GM10847 (cell line): ENCODE measurements around the gene PDE6H.

ENCODE experiments used
- POLR2A ChIP-seq: IDR thresholded peaks from 2 replicates; pipeline ENCODE4 v1.6.1; 2011; ENCODE audit not compliant: insufficient read length; ENCODE audit errors: extremely low read depth

Gene PDE6H

DNA sequence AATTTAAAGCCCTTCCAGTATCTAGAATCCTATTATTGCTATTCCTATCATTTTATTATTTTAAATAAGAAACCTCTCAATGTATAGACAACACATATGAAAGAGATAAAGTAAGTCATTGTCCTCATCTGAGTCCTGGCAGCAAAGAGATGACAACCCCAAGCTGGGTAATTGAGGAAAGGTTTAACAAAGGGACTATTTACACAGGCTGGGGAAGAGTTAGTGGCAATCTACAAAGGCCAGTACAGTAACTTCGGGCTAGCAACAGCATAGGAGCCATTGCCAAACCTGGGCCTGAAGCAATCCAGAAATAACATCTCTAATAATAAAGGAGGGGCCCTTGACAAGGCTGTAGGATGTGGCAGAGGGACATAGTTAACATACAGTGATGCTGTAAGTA lies 11.2 kb downstream of the PDE6H start:
- TF ChIP-seq POLR2A: no peak

DNA sequence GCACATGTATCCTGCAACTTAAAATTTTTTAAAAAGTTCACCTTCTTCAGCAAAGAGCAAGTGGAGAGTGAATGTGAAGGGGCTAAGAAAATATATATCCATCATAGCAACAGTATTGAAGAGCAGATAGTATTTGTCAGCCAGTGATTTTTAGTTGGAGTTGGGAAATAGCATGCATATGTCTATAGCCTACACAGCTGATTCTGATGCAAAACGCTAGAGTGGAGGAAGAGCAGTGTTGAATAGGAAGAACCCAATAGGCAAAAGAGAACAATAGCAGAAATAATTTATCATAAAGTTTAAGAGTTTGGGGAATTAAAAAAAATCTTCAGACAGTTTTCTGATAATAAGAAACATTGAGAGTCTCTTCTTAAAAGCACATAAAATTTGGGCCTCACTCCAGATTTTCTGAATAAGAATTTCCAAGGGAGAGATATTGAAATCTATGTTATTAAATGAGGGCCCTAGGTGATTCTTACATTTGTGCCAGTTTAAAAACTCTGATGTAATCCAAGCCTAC lies 12.0 kb downstream of the PDE6H start:
- no peak for TF ChIP-seq POLR2A

DNA sequence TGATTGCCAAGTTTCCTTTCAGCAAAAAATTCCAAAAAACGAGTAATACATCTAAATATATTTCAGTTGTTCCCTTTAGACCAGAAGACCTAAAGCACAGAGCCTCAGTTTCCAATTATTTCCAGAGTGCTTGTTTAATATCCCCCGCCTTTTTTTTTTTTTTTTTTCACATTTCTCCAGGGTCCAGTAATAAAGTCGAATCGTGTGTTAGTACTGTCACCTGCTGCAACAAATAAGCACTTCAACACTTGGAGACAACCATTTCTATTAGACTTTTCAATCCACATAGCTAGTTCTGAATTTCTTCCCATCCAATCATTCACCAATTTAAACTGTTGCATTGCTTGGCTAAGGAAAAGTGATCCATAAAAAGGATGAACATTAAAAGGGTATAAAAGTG lies 13.6 kb downstream of the PDE6H start:
- no peak for TF ChIP-seq POLR2A

DNA sequence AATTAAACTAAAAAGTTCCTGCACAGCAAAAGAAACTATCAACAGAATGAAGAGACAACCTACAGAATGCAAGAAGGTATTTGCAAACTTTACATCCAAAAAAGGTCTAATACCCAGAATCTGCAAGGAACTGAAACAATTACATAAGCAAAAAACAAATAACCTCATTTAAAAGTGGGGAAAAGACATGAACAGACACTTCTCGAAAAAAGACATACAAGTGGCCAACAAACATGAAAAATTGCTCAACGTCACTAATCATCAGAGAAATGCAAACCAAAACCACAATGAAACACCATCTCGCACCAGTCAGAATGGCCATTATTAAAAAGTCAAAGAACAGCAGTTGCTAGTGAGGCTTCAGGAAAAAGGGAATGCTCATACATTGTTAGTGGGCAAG lies 15.2 kb downstream of the PDE6H start:
- TF ChIP-seq POLR2A: no peak

DNA sequence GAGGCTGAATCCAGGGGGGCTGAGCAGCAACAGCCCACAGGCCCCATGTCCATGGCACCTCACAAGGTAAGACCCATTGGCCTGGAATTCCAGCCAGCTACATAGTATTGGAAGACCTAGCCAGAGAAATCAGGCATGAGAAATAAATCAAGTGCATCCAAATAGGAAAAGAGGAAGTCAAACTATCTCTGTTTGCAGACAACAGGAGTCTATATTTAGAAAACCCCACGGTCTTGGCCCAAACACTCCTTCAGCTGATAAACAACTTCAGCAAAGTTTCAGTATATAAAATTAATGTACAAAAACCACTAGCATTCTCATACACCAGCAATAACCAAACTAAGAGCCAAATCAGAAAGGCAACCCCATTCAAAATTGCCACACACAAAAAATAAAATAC lies 16.9 kb downstream of the PDE6H start:
- no peak for TF ChIP-seq POLR2A

DNA sequence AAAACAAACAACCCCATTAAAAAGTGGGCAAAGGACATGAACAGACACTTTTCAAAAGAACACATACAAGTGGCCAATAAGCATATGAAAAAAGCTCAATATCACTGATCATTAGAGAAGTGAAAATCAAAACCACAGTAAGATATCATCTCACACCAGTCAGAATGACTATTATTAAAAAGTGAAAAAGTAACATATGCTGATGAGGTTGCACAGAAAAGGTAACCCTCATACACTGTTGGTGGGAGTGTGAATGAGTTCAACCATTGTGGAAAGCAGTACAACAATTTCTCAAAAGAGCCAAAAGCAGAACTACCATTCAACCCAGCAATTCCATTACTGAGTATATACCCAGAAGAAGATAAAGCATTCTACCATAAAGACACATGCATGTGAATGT lies 18.2 kb downstream of the PDE6H start:
- TF ChIP-seq POLR2A: no peak

DNA sequence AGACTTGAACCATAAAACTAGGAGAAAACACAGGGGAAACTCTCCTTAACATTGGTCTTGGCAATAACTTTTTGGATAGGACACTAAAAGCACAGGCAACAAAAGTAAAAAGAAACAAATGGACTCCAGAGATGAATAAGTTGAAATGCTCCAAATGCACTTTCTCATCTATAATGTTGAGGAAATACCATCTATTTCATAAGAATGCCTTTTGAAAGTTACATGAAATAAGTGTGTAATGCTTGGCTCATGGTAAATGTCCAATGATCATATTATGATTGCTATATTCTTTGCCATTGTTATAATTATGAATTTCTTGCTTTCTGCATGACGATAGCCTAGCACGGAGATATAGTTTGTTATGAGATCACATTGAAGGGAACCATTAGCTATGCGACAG lies 19.8 kb downstream of the PDE6H start:
- TF ChIP-seq POLR2A: no peak

DNA sequence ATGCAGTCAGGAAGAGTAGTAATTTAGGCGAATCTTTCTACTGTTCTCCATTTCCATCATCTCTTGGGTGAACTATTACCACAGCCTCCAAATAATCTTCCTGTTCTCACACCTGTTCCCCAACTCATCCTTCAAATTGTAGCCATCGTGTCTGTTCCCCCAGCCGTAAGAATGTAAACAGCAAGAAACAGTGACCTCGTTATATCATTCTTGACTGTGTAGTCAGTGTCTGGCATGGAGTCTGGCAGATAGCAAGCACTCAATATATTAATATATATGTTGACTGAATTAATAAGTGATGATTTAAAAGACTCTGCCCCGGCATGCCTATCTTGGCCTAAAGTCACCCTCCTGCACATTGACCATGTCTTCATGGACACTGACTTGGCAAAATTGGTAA lies 20.3 kb downstream of the PDE6H start:
- TF ChIP-seq POLR2A: no peak

DNA sequence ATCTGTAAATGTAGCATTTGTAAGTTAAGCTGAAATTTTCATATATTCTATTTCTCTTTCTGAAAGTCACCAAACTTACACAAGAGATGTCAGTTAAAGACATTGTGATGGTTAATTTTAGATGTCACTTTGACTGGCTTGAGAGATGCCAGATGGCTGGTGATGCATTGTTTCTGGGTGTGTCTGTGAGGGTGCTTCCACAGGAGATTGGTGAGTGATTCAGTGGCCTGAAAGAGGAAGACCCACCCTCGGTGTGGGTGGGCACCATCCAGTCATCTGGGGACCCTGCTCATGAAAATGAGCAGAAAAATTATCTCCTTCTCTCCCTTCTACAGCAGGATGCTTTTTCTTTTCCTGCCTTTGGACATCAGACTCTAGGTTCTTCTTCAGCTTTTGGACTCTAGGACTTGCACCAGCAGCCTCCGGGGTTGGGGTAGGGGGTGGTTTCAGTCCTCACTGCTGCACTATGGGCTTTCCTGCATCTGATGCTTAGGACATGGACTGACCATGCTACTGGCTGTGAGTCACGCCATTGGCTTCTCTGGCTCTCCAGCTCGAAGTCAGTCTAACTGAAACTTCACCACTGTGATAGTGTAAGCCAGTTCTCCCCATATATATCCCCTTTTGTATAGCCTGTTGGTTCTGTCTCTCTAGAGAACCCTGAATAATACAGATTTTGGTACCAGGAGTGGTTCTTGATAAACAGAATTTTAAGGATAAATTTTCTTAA lies 20.9 kb downstream of the PDE6H start:
- TF ChIP-seq POLR2A: no peak

DNA sequence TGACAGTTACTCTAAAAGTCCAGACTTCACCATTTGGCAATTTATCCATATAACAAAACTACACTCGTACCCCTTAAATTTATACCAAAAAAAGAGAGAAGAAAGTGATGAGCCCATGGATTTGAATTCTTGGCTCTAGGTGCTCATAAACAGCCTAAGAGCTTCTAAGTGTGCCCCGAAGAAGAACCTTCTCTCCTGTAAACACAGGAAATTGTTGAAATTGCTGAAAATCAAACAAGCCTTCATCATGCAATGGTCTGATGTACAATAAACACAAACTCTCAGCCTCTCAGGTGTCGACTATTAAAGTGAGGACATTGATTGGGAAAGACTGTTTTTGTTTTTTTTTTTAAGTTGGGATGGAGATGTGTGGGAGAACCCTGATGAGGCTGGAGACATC lies 21.8 kb downstream of the PDE6H start:
- TF ChIP-seq POLR2A: no peak

DNA sequence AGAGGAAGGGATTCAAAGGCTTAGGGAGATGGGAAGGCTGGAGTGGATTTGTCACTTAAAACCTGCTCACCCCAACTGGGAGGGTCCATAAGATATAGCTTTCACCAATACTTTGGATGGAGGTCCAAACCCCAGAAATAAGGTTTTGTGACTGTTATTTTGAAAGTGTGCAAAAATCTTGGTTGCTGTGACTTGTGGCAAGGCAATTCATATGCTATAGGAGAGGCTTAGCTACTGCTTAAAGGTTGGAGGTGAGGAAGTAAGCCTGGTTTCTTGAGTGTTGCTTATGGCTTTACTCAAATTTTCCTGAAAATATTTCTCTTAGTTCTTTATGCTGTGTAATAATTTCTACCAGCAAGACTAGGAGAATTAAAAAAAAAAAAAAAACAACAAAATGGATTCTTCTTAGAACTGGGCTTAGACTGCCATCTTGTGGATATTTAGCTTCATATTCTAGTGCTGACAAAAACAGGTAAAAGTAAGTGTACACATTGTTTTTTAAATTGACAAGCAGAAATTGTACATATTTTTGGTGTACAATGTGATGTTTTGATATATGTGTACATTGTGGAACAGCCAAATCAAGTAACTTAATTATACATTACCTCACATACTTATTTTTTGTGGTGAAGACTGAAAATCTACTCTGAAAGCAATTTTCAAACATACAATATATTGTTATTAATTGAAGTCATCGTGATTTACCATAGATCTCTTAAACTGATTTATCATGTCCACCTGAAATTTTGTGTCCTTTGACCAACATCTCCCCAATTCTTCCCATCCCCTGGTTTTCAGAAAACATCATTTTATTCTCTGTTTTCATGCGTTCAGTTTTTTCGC lies 23.0 kb downstream of the PDE6H start:
- TF ChIP-seq POLR2A: no peak

DNA sequence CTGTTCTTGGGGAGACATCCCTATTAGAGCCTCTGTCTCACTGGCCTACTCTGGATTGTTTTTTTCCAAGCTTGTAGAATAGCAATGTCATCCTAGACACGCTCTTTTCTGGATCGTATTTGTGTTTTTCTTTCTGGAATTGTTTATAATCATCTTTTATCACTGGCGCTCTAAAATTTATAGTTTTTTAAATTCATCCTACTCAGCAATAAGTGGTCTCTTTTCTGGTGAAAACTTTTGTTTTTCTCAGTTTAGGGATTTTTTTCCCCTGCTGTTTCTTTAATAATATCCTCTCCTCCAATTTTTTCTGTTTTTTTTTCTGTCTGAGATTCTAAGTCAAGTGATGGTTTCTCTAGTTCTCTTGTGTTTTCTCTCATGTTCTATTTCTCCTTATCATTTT lies 25.2 kb downstream of the PDE6H start:
- TF ChIP-seq POLR2A: no peak

DNA sequence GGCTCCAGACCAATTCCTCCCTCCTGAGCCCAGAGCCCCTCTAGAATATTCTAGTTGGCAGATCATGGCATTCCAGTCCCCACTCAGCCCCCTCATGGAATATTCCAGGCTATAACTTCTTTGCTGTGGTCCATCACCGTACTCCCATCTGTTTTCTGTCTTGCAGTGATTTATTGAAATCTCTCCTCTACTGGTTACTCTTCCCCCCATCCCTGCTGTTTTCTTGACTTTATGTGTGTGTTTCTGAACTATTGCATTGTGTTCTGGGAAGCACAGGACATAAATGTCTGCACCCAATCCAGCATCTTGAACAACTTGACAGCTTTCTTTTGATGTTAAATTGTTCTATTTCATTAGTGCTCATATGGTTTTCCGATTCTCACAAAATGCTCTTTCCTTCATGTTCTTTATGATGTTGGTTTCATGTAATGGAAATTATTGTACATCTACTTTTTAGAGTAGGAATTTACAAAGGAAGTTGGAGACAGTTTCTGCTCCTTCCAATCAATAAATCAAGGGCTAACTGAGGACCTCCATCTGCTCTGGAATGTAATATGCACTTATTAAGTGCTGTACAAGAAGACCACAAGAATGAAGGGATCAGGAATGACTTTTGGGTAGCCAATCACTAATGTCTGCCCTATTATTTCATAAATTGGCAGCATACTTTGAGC lies 26.3 kb downstream of the PDE6H start:
- TF ChIP-seq POLR2A: no peak

DNA sequence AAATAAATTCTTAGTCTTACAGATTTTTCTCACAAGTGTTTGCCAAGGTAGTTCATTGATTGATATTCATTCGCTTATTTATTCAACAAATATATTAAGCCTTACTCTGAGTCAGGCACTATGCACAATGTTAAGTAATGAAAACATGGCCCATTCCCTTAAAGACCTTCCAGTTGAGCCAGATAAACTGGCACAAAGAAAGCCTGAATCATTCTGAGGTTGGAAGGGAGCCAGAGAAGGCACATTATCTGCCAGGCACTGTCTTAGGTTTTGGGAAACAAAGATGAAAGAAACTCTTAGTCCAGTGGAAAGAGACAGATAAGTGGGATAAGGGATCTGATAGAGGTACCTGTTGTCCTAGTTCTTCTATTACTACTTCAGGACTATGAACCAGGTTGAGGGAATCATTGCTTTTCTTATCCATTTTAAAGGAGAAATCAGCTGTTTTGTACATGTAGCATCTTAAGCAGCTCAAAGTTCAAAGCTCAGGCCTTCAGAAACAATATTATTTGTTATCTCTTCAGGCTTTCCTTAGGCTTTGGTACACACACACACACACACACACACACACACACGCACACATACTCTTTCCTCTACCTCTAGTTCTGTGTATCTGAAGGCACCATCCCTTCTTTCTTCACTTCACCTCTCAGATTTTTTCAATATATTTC lies 27.0 kb downstream of the PDE6H start:
- TF ChIP-seq POLR2A: no peak

DNA sequence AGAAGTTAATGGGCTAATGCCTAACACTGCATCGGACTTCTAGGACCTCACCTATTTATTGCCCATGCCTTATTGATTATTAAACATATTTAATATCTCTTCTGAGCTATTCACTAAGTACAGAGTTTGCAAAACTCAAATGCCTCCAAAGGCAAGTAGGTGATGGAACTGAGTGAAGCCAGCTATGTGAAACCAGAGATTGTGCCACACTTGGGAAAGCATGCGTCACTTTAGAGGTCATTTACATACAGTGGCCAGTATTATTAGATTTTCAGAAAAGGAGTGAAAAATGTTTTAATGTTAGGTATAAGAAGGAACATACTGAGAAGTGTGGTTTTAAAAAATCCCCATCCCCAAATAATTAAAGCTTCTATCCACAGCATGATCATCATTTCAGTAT lies 27.7 kb downstream of the PDE6H start:
- TF ChIP-seq POLR2A: no peak
